OCI-LY7 (cell line): ENCODE data around the gene SMIM22.

ENCODE experiments used
- CTCF ChIP-seq: fragments of 200-600 bp; sonication (generic); conservative IDR thresholded peaks from 2 replicates; pipeline ENCODE4 v1.5.1; 2014; ENCODE audit warnings: mild to moderate bottlenecking, antibody characterized with exemption, low read length, moderate library complexity, mixed read lengths
- EZH2phosphoT487 ChIP-seq: fragments of 200-600 bp; sonication (generic); IDR thresholded peaks from 2 replicates; pipeline ENCODE4 v1.6.1; 2018; ENCODE audit warnings: low read depth, borderline replicate concordance, mild to moderate bottlenecking, mixed run types, antibody characterized with exemption, low read length, moderate library complexity, mixed read lengths

GRCh38 chr16:4803898-4804762 lies 9.0 kb downstream of the SMIM22 start:
- TF ChIP-seq CTCF (no peak), EZH2phosphoT487 (no peak)
